Glomerular endothelial cell (primary cell): ENCODE data around the gene LGI2. TPM values are rescaled to one million over a fixed set of nuclear protein-coding genes. Genes with fewer than 3 reads are reported as not detected.

Experiments
- DNase-seq: peaks from one replicate; pipeline ENCODE4 v3.0.0-alpha.2; 2011; ENCODE audit warnings: low read depth, low spot score; ENCODE audit errors: extremely low read depth
- total RNA-seq: library from RNA; depleted of rRNA; stranded (reverse); fragments of >200 nt; gene quantifications from 2 replicates; pipeline ENCODE4 v1.2.3, GENCODE V29; 2015

Gene LGI2
- total RNA-seq, 1 donor from 2014 or later, result not detected

GRCh38 chr4:25000639-25001038 is 30.1 kb downstream of the LGI2 start:
- no peak for DNase-seq

- DNase-seq, result no peak
These were observed 31.2 kb downstream of the LGI2 start for GRCh38 chr4:24999392-25000089.

- no peak for DNase-seq
These were observed 35.3 kb downstream of the LGI2 start for GRCh38 chr4:24995346-24995919.

GRCh38 chr4:24993551-24994080 is 37.1 kb downstream of the LGI2 start:
- no peak for DNase-seq

- no peak for DNase-seq
These were observed 37.8 kb downstream of the LGI2 start for GRCh38 chr4:24992968-24993367.

GRCh38 chr4:24991015-24991414 is 39.7 kb downstream of the LGI2 start:
- peak; percentile 84 for DNase-seq

- DNase-seq, result no peak
These were observed 41.4 kb downstream of the LGI2 start for GRCh38 chr4:24989327-24989726.

- peak; percentile 58 for DNase-seq
These were observed 42.0 kb downstream of the LGI2 start for GRCh38 chr4:24988776-24989175.

GRCh38 chr4:24984602-24985532 is 45.9 kb downstream of the LGI2 start:
- DNase-seq, result no peak

GRCh38 chr4:24980740-24981139 is 50.0 kb downstream of the LGI2 start:
- DNase-seq, result no peak

- peak; percentile 88 for DNase-seq
These were observed 50.6 kb downstream of the LGI2 start for GRCh38 chr4:24980064-24980690.

GRCh38 chr4:24979554-24979953 is 51.2 kb downstream of the LGI2 start:
- peak; percentile 85 for DNase-seq

GRCh38 chr4:24978291-24979075 is 52.3 kb downstream of the LGI2 start:
- no peak for DNase-seq

- no peak for DNase-seq
These were observed 55.2 kb downstream of the LGI2 start for GRCh38 chr4:24975510-24975909.

GRCh38 chr4:24973747-24974601 is 56.8 kb downstream of the LGI2 start:
- no peak for DNase-seq

- DNase-seq, result no peak
These were observed 57.4 kb downstream of the LGI2 start for GRCh38 chr4:24973404-24973746.

- DNase-seq, result no peak
These were observed 59.6 kb downstream of the LGI2 start for GRCh38 chr4:24971192-24971591.

GRCh38 chr4:24970635-24971034 is 60.1 kb downstream of the LGI2 start:
- no peak for DNase-seq

GRCh38 chr4:24970191-24970590 is 60.6 kb downstream of the LGI2 start:
- DNase-seq, result no peak
